GM12872 (cell line): ENCODE results near the gene FCN1.

ENCODE experiments used
- CTCF ChIP-seq: IDR thresholded peaks from 3 replicates; pipeline ENCODE4 v1.5.1; 2011; ENCODE audit warnings: low read depth, mild to moderate bottlenecking, low read length, moderate library complexity; ENCODE audit not compliant: insufficient read depth

The FCN1 gene

GRCh38 chr9:134890155-134890495 lies 27.6 kb downstream of the FCN1 start:
- no peak for TF ChIP-seq CTCF

GRCh38 chr9:134889386-134890154 lies 28.1 kb downstream of the FCN1 start:
- no peak for TF ChIP-seq CTCF

GRCh38 chr9:134888603-134889190 lies 29.0 kb downstream of the FCN1 start:
- TF ChIP-seq CTCF, result no peak

- TF ChIP-seq CTCF, result no peak
These were observed 29.8 kb downstream of the FCN1 start for GRCh38 chr9:134887686-134888602.

- no peak for TF ChIP-seq CTCF
These were observed 30.5 kb downstream of the FCN1 start for GRCh38 chr9:134887219-134887618.

GRCh38 chr9:134886413-134886913 lies 31.2 kb downstream of the FCN1 start:
- TF ChIP-seq CTCF, result no peak

GRCh38 chr9:134885679-134886412 lies 31.9 kb downstream of the FCN1 start:
- no peak for TF ChIP-seq CTCF
